KBM-7 (cell line): ENCODE results near the gene PSME3IP1.
"Not testable (repeated sequence)": the region's sequence is repeated elsewhere in the genome, so short reads cannot be mapped to it uniquely, and the experiment has no call there.

ENCODE experiments used
- DNase-seq: peaks from one replicate; pipeline ENCODE4 v3.0.0-alpha.2; 2015
- in situ Hi-C: fragments of 300-500 bp; cut with MboI; formaldehyde crosslinking; loops from 2 replicates; pipeline ENCODE4 v1.14.3; 2020; ENCODE audit warnings: low sequenced_read_pairs, low pct_unique_long_range_greater_than_20kb, mixed read lengths

PSME3IP1 gene

GRCh38 chr16:57109259-57110105 is 76.4 kb downstream of the PSME3IP1 start:
- in situ Hi-C loops = not testable (repeated sequence)

GRCh38 chr16:57108432-57108831 is 77.4 kb downstream of the PSME3IP1 start:
- DNase-seq = no peak
- in situ Hi-C loops = no loop called here

More at GRCh38 chr16:57109259-57110105, 76.4 kb downstream of the PSME3IP1 start:
- not testable (repeated sequence) for DNase-seq

- DNase-seq = no peak
These were observed 78.4 kb downstream of the PSME3IP1 start for GRCh38 chr16:57107321-57107922.

GRCh38 chr16:57106767-57107166 is 79.1 kb downstream of the PSME3IP1 start:
- no peak for DNase-seq
- in situ Hi-C loops = no loop called here

More at GRCh38 chr16:57107321-57107922, 78.4 kb downstream of the PSME3IP1 start:
- in situ Hi-C loops = no loop called here

GRCh38 chr16:57105184-57105583 is 80.7 kb downstream of the PSME3IP1 start:
- no peak for DNase-seq
- in situ Hi-C loops = no loop called here

GRCh38 chr16:57104706-57105105 is 81.1 kb downstream of the PSME3IP1 start:
- DNase-seq = no peak
- in situ Hi-C loops = no loop called here

- no peak for DNase-seq
- in situ Hi-C loops = no loop called here
These were observed 82.7 kb downstream of the PSME3IP1 start for GRCh38 chr16:57102888-57103851.
